ENCODE measurements around the gene PLAC8. TPM values are rescaled to one million over a fixed set of nuclear protein-coding genes. Genes with fewer than 3 reads are reported as not detected.
A peak's percentile ranks its signal among the peaks of the same experiment; 100 is the strongest.

The PLAC8 gene
- total RNA-seq, 1 experiment from 2014 or later = 6.3 TPM

DNA sequence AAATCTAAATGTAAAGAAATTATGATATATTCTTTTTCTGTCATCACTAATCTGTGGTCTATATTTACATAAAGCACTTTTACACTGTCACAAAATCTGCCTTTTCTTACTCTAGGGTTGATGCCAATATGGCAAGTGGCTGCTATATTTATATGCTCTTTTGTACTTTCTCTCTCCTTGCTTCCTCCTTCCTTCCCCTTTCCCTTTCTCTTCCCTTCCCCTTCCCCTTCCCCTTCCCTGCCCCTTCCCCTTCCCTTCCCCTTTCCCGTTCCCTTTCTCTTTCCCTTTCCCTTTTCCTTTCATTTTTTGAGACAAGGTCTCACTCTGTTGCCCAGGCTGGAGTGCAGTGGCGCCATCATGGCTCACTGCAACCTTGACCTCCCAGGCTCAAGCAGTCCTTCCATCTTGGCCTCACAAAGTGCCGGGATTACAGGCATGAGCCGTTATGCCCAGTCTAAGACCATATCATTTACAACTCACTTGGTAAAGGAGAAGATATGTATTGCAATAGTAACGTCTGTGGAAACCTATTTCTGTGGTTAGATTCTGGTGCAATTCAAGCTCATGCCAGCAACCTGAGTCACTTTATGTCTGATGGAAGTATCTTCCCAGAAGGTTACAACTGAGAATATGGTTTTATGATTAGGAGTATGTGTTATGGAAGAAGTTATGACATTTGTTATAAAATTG lies 13.9 kb upstream of the PLAC8 start:
- peaks cover 6% of the 10 kb centered on the region for H3K4me1 Mint-ChIP-seq (ENCODE audit: low read depth, unreplicated experiment)
- DNase-seq = no peak
- intact Hi-C loops (cut with micrococcal nuclease; ENCODE audit: unreplicated experiment) = no loop called here
- TF ChIP-seq CTCF (IDR thresholded peaks at IDR 0.05; ENCODE audit: unreplicated experiment) = no peak
- CTCF ChIA-PET = no interaction called here
- BruUV-seq (replicated peaks) = no TSS peak
- no peaks in the 10 kb centered on the region for H3K36me3 Mint-ChIP-seq (ENCODE audit: insufficient read depth, unreplicated experiment)
- H3K27me3 Mint-ChIP-seq (ENCODE audit: unreplicated experiment) = no peaks in the 10 kb centered on the region
- H3K4me3 Mint-ChIP-seq (ENCODE audit: low read depth, unreplicated experiment) = no peak overlapping the region
- H3K27ac Mint-ChIP-seq (ENCODE audit: unreplicated experiment) = peak overlapping the region; percentile 42
- H3K9me3 Mint-ChIP-seq (ENCODE audit: low read depth, unreplicated experiment) = peaks cover 5% of the 10 kb centered on the region

GRCh38 chr4:83125738-83126141 lies 11.2 kb upstream of the PLAC8 start:
- no peak for TF ChIP-seq CTCF (IDR thresholded peaks at IDR 0.05; ENCODE audit: unreplicated experiment)
- peaks cover 6% of the 10 kb centered on the region for H3K4me1 Mint-ChIP-seq (ENCODE audit: low read depth, unreplicated experiment)
- H3K9me3 Mint-ChIP-seq (ENCODE audit: low read depth, unreplicated experiment) = peaks cover 4% of the 10 kb centered on the region
- H3K4me3 Mint-ChIP-seq (ENCODE audit: low read depth, unreplicated experiment) = no peak overlapping the region
- no TSS peak for BruUV-seq (replicated peaks)
- intact Hi-C loops (cut with micrococcal nuclease; ENCODE audit: unreplicated experiment) = no loop called here
- H3K36me3 Mint-ChIP-seq (ENCODE audit: insufficient read depth, unreplicated experiment) = no peaks in the 10 kb centered on the region
- CTCF ChIA-PET = no interaction called here
- no peak for DNase-seq
- H3K27me3 Mint-ChIP-seq (ENCODE audit: unreplicated experiment) = no peaks in the 10 kb centered on the region
- H3K27ac Mint-ChIP-seq (ENCODE audit: unreplicated experiment) = no peak overlapping the region

- no TSS peak for BruUV-seq (replicated peaks)
- Mint-ChIP-seq H3K9me3 (ENCODE audit: low read depth, unreplicated experiment) (peaks cover 4% of the 10 kb centered on the region), H3K4me1 (ENCODE audit: low read depth, unreplicated experiment) (peaks cover 6% of the 10 kb centered on the region), H3K4me3 (ENCODE audit: low read depth, unreplicated experiment) (no peak overlapping the region), H3K27ac (ENCODE audit: unreplicated experiment) (no peak overlapping the region), H3K27me3 (ENCODE audit: unreplicated experiment) (no peaks in the 10 kb centered on the region), H3K36me3 (ENCODE audit: insufficient read depth, unreplicated experiment) (no peaks in the 10 kb centered on the region)
- intact Hi-C loops (cut with micrococcal nuclease; ENCODE audit: unreplicated experiment) = no loop called here
- no peak for TF ChIP-seq CTCF (IDR thresholded peaks at IDR 0.05; ENCODE audit: unreplicated experiment)
- DNase-seq = no peak
- CTCF ChIA-PET = interaction anchor here (0.6 kb wide), 1 partner anchor 13 kb away, joined by 4 read pairs; no protein-coding TSS in a partner anchor
Observed at GRCh38 chr4:83124111-83124780, 9.7 kb upstream of the PLAC8 start.

GRCh38 chr4:83121246-83121645 lies 6.7 kb upstream of the PLAC8 start:
- no peak for DNase-seq
- intact Hi-C loops (cut with micrococcal nuclease; ENCODE audit: unreplicated experiment) = no loop called here
- H3K4me1 Mint-ChIP-seq (ENCODE audit: low read depth, unreplicated experiment) = no peaks in the 10 kb centered on the region
- no peaks in the 10 kb centered on the region for H3K36me3 Mint-ChIP-seq (ENCODE audit: insufficient read depth, unreplicated experiment)
- no peak overlapping the region for H3K27ac Mint-ChIP-seq (ENCODE audit: unreplicated experiment)
- H3K27me3 Mint-ChIP-seq (ENCODE audit: unreplicated experiment) = no peaks in the 10 kb centered on the region
- BruUV-seq (replicated peaks) = no TSS peak
- peaks cover 2% of the 10 kb centered on the region for H3K9me3 Mint-ChIP-seq (ENCODE audit: low read depth, unreplicated experiment)
- CTCF ChIA-PET = no interaction called here
- no peak overlapping the region for H3K4me3 Mint-ChIP-seq (ENCODE audit: low read depth, unreplicated experiment)
- no peak for TF ChIP-seq CTCF (IDR thresholded peaks at IDR 0.05; ENCODE audit: unreplicated experiment)

All from Calu3 (cell line).